Measurements from ENCODE around the gene MYOM3.

MYOM3 gene

DNA sequence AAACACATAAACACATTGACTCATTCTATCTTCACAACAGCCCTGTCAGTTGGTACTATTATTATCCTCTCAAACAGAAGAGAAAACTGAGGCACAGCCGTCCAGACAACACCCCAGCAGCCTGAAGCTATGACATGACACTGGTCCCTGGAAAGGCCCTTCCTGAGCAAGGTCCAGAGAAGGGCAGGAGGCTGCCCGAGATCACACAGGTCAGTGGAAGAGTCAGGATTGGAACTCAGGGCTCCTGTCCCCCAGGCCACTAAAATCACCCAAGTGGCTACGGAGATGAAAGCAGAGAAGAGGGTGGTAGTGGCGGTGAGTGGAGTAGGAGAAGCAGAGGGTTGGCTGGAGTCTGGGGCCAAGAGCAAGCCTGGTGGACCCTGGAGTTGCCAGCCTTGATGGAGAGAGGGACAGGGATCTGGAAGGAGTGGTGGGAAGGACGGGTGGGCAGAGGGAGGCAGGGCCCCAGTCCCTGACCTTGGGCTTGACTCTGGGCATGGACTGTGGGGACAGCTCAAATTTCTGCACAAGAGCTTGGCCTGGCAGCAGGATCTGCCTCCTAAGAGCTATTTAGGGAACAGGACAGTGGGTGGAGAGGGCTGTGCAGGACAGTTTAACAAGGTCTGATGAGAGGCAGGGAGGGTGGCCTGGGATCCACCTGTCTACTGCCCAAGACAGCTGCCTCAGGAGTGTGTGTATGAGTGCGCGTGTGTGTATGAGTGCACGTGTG lies 15.8 kb downstream of the MYOM3 start:
- no peak for DNase-seq (ENCODE audit: low read depth)

DNA sequence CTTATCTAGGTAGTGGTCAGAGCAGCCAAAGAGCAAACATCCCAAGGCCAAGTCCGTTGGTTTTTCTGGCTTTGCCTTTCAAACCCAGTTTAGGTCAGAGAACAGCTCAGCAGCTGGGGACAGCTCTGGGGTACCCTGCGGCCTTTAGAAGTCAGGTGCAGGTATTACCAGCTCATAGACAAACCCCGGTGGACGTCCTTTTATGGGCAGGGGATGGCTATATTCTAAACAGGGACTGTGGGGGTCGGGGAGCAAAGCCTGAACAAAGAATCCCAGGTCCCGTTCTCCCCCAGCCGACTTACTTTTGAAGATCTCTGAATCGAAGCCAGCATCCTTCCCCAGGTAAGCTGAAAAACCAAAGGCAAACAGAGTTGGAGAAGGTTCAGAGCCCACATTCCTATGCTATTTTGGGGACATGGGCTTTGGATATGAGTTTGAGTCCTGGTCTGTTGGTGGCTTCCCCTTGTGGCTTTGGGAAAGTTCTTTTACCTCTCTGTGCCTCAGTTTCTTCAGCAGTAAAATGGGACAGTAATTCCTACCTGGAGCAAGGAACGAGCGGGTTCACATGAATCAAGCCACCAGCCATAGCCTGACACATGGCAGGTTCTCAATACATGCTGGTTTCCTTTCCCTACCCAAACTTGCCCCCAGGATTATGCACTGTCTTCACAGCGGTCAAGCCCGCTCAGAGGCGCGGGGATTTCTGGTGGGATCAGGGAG lies 16.6 kb downstream of the MYOM3 start:
- no peak for DNase-seq (ENCODE audit: low read depth)

DNA sequence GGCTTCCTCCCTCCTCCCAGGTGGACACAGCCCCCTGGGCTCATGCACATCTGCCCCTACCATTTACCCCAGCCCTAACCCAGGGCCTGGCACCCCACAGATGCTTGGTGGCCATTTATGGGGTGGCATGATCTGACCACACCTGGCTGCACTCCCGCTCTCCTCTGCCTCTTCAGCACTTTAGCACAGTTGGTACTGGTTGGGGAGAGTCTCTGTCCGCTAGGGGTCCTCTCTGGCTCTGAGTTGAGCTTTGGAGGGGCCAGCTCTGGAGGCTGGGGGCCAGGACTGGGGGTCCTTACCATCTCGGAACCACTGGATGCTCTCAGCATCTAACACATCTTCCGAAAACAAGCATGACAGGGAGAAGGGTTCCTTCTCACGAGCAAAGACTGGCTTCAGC lies 17.4 kb downstream of the MYOM3 start:
- no peak for DNase-seq (ENCODE audit: low read depth)

DNA sequence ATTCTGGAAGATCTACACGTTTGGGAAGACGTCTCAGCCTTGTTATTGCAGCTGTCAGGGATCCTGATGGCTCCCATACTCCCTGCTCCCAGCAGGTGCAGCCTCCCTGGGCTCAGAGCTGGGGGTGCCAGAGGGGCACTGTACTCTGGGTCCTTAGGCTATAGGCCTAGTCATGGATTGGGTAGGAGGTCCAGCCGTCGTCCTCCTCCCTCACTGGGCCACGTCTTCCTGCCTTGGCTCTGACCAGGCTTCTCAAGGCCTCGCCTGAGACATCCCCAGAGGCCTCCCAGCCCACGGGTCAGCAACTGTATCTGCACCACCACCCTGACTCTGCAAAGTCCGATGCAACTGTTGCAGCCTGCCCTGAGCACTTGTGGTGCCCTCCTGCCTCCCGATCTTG lies 18.2 kb downstream of the MYOM3 start:
- no peak for DNase-seq (ENCODE audit: low read depth)

DNA sequence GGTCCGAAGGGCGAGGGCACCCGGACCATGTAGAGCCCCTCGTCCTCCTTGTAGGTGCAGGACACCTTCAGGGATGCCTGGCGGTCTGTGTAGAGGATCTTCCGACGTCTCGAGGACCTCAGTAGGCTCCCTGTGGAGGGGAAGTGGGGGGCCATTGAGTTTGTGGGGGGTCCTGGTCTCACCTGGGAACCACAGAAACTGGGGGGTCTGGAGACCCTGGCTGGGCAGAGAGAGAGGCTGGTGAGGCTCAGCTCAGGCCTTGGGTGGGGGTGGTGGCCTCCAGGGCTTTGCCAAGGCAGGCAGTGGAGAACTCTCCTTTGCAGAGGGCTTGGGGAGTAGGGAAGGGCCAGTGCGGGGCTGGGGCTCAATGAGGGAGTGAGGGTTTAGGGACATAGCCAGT lies 19.0 kb downstream of the MYOM3 start:
- no peak for DNase-seq (ENCODE audit: low read depth)

DNA sequence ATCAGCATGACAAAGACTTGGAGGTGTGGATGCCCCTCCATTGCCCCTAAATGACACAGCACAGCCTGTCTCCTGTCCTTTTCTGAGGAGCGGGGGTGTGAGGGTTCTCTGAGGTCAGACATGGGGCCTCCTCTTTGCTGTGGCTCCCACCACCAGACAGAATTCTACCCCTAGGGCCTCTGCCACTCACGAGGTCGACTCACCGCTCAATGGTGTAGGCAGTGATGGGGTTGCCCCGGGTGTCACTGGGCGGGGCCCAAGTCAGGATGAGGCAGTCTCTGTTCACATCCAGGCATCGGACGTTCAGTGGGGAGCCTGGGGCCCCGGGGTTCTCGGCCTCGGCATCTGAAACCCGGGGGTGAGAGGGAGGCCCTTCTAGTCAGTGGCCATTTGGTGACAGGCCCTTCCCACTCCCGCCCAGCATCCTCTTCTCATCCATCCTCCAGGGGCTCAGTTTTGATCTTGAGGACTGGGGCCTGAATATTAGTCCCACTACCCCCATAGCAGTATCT lies 19.9 kb downstream of the MYOM3 start:
- no peak for DNase-seq (ENCODE audit: low read depth)

DNA sequence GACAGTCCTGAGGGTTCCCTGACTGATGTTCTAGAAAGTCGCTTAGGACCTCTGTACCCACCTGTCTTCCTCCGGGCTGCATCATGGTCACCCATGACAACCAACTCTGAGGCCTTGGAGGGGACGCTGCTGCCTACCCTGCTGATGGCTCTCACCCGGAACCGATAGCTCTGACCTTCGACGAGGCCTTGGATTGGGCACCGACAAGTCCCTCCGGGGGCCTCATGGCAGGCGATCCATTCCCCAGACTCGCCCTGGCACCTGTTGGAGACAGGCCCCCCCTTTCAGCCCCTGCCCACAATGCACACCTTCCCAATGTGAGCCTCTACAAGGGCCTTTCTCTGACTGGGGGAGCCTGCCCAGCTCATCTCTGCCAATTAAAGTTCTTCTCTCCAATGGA lies 21.2 kb downstream of the MYOM3 start:
- DNase-seq (ENCODE audit: low read depth) = no peak

- no peak for DNase-seq (ENCODE audit: low read depth)
Observed at GRCh38 chr1:24089743-24090555, 22.0 kb downstream of the MYOM3 start.

- no peak for DNase-seq (ENCODE audit: low read depth)
Observed at GRCh38 chr1:24089027-24089742, 22.8 kb downstream of the MYOM3 start.

DNA sequence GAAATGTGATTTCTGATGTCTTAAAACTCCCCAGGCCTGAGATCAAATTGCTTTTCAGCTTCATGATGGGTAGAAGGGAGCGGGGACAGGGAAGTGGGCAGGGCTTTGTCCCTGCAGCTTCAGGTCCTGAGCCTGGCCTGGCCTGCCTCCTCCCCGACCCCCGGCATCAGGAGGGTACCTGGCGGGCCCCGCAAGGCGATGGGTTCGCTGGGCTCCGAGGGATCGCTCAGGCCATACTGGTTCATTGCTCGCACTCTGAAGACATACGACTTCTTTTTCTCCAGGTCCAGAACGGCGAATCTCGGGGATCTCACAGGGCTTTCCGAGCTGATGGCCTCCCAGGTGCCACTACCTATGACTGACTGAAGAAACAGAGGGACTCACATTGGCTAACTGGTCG lies 25.5 kb downstream of the MYOM3 start:
- DNase-seq (ENCODE audit: low read depth) = no peak

DNA sequence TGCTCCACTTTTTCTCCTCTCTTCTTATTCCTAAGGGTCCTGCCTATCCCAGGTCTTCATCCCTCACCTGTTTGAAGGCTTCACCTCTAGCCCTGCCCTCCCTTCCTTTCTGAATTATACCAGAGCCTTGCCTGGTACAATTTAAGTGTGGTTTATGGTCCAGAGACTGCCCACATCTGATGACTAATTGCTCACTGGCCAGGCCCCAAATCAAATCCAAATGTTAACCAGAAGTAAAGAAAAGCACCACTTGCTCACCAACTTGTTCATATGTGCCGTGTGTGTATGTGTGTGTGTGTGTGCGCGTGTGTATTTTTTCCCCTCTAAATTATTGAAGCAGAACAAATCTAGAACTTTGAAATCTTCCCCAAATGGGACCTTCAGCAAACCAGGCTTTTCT lies 26.4 kb downstream of the MYOM3 start:
- no peak for DNase-seq (ENCODE audit: low read depth)

- DNase-seq (ENCODE audit: low read depth) = no peak
Observed at GRCh38 chr1:24085007-24085406, 26.9 kb downstream of the MYOM3 start.

DNA sequence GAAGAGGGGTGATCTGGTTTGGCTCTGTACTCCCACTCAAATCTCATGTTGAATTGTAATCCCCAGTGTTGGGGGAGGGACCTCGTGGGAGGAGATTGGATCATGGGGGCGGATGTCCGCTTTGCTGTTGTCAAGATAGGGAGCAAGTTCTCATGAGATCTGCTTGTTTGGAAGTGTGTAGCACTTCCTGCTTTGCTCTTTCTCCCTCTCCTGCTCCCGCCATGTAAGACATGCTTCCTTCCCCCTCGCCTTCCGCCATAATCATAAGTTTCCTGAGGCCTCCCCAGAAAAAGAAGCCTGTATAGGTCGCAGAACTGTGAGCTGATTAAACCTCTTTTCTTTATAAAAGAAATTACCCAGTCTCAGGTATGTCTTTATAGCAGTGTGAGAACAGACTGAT lies 27.9 kb downstream of the MYOM3 start:
- DNase-seq (ENCODE audit: low read depth) = peak; percentile 75

DNA sequence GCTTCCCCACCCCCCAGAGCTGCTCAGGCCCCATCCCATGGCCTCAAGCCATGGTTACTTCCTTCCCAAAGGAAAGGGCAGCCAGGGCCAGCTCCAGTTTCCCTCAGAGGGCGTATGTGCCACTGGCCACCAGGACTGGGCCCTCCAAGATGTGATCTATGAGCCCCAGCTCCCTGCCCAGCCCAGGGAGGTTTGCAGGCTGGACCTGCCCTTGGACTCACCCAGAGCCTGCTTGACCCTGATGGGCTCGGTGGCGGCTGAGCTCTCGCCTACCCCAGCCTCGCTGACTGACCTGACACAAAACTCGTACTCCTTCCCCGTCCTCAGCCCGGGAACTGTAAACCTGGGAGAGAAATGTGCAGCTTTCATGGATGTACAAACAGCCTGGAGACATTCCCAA lies 29.6 kb downstream of the MYOM3 start:
- no peak for DNase-seq (ENCODE audit: low read depth)

DNA sequence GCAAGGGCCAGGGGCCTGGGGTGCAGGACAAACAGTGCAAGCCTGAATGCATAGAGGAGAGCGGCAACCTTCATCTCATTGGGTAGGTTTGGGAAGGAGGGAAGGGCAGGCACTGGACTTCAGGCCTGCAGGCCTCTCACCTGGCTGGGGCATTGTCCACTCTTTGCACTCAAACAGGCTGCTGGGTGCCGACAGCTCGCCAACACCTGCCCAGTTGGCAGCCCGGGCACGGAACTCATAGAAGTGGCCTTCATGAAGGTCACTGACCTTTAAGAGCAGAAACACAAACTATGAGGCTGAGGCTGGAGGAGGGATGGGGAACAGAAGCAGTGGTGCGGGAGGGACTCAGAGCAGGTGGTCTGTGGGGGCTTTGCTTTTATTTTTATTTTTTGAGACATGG lies 30.7 kb downstream of the MYOM3 start:
- no peak for DNase-seq (ENCODE audit: low read depth)

GRCh38 chr1:24080131-24080530 lies 31.8 kb downstream of the MYOM3 start:
- DNase-seq (ENCODE audit: low read depth) = no peak

GRCh38 chr1:24077278-24077978 lies 34.5 kb downstream of the MYOM3 start:
- DNase-seq (ENCODE audit: low read depth) = no peak

- DNase-seq (ENCODE audit: low read depth) = no peak
Observed at GRCh38 chr1:24075946-24076345, 36.0 kb downstream of the MYOM3 start.

DNA sequence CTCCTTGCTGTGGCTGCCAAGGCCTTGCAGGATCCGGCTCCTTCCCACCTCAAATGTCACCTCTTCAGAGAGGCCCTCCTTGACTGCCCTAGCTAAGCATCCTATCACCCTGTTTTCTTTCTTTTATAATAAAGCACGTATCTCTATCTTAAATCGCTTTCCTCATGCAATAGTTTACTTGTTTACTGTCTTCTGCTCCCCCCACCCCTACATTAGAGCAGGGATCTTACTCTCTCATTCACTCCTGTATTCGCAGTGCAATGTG lies 36.4 kb downstream of the MYOM3 start:
- DNase-seq (ENCODE audit: low read depth) = no peak

DNA sequence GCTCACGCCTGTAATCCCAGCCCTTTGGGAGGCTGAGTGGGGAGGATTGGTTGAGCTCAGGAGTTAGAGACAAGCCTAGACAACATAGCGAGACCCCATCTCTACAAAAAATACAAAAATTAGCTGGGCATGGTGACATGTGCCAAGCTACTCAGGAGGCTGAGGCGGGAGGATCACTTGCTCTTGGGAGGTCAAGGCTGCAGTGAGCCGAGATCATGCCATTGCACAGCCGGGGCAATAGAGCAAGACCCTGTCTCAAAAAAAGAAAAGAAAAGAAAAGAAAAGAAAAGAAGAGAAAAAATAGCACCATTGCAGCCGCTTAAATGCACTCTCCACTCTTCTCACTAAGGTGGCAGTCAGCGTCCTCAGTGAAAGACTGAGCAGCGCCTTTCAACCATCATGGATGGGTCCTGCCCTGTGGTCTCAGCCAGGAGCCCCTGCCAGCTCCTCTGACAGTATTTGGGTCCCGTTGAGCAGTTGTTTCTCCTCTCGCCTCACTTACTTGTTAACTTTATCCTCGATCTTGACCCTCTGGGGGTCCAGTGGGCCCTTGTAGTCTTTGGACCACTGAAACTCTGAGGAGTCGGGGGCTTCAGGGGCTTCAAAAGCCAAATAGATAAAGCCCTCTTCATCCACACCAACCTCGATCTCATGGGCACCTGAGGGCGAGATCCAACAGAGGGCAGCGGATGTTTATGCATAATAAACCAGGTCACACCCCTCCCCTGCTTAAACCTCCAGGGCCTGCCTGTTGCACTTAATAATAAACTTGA lies 36.9 kb downstream of the MYOM3 start:
- no peak for DNase-seq (ENCODE audit: low read depth)

DNA sequence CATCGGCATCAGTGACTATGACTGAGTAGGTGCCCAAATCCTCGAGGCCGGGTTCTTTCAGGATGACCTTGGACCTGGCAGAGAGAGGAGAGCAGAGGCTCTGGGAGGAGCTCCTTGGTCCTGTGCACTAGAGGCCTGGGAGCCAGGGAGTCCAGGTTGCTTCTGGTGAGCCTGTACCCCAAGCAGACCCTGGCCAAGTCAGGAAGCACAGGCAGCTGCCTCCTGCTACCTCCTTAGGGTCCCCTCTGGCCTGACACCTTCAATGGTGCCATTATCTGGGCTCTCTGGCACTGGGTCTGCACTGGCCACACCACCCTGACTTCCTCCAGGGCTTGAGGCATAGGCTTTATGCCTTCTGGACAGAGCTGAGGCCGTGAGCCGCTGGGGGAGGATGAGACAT lies 37.7 kb downstream of the MYOM3 start:
- DNase-seq (ENCODE audit: low read depth) = no peak
